Right lobe of liver (tissue), 4 donors: ENCODE results near the gene TPPP3.

Source experiments
- CTCF ChIP-seq, 4 donors: fragments of 200-600 bp in 3 of 4; fragments of 450-650 bp in 1 of 4; IDR thresholded peaks; one replicate each; pipeline versions ENCODE4 v1.5.1 to v1.8.0; 2016 to 2022; ENCODE audit warnings: antibody characterized with exemption in 4 of 4, mild to moderate bottlenecking in 2 of 4
- POLR2A ChIP-seq: fragments of 450-650 bp; IDR thresholded peaks from one replicate; pipeline ENCODE4 v1.6.1; 2017; ENCODE audit warnings: antibody characterized with exemption, mild to moderate bottlenecking
- donor health status: DM: no; HTN: no; CAD: no.
- donor health status: DM: no; HTN: no; CAD: no.
- donor health status: DM: no; HTN: yes; CAD: no.

- TF ChIP-seq CTCF (IDR thresholded peaks at IDR 0.05) (no peak), POLR2A (no peak)
These were observed 44.9 kb upstream of the TPPP3 start for GRCh38 chr16:67438098-67438791.
